K562 (cell line): ENCODE results near the gene PAX5. TPM values are rescaled to one million over a fixed set of nuclear protein-coding genes. Genes with fewer than 3 reads are reported as not detected.

Experiments used
- ARID3B ChIP-seq: fragments of 250-450 bp; sonication (Bioruptor Pico); IDR thresholded peaks from 2 replicates; pipeline ENCODE4 v1.4.0; 2020; ENCODE audit warnings: borderline replicate concordance
- ATF3 ChIP-seq, 2 experiments: fragments of 450-650 bp in 1 of 2; sonication (generic) in 1 of 2; formaldehyde crosslinking in 1 of 2; IDR thresholded peaks in 1 of 2; conservative IDR thresholded peaks in 1 of 2; 2 replicates each; pipeline versions ENCODE4 v1.6.1 to v1.8.1; 2016 to 2023; ENCODE audit warnings: mild to moderate bottlenecking in 2 of 2, moderate library complexity in 2 of 2, inconsistent platforms in 1 of 2, missing genetic modification reagents in 1 of 2
- CBFA2T3 ChIP-seq: fragments of 450-650 bp; IDR thresholded peaks from 2 replicates; pipeline ENCODE4 v1.6.1; 2017
- FOS ChIP-seq: IDR thresholded peaks from 3 replicates; pipeline ENCODE4 v1.6.1; 2011; ENCODE audit not compliant: insufficient read length; ENCODE audit errors: extremely low read depth
- FOSL1 ChIP-seq: fragments of 200-800 bp; sonication (Bioruptor generic); conservative IDR thresholded peaks from 2 replicates; pipeline ENCODE4 v1.6.1; 2016; ENCODE audit warnings: missing genetic modification characterization, missing compliant biosample characterization
- FUS ChIP-seq: fragments of 200-400 bp; formaldehyde crosslinking; optimal IDR thresholded peaks from 2 replicates; pipeline ENCODE3; 2017; ENCODE audit warnings: low read depth, low read length
- HNRNPLL ChIP-seq: fragments of 200-400 bp; formaldehyde crosslinking; IDR thresholded peaks from 2 replicates; pipeline ENCODE4 v1.6.1; 2017; ENCODE audit warnings: low read length, low read depth, mild to moderate bottlenecking; ENCODE audit not compliant: poor library complexity, severe bottlenecking
- JUN ChIP-seq, 2 experiments: sonication (generic) in 1 of 2; formaldehyde crosslinking in 1 of 2; IDR thresholded peaks; 2 replicates each; pipeline versions ENCODE4 v1.6.1 to v1.8.0; 2012 to 2022; ENCODE audit warnings: borderline replicate concordance in 2 of 2, mild to moderate bottlenecking in 2 of 2, improper control_type of control experiment in 1 of 2, low read depth in 1 of 2, low read length in 1 of 2, missing genetic modification reagents in 1 of 2
- KDM1A ChIP-seq, 2 experiments: fragments of 450-650 bp; IDR thresholded peaks; 2 replicates each; pipeline ENCODE4 v1.6.1; 2016; ENCODE audit warnings: mild to moderate bottlenecking in 2 of 2
- MCM7 ChIP-seq, 2 experiments: fragments of 450-650 bp; IDR thresholded peaks; 2 replicates each; pipeline ENCODE4 v1.6.1; 2016 to 2018
- NBN ChIP-seq: fragments of 450-650 bp; IDR thresholded peaks from 2 replicates; pipeline ENCODE4 v1.6.1; 2016; ENCODE audit warnings: low read depth, mild to moderate bottlenecking
- PRMT5 ChIP-seq: sonication (generic); formaldehyde crosslinking; IDR thresholded peaks from 2 replicates; pipeline ENCODE4 v1.5.0; 2020; ENCODE audit warnings: missing genetic modification reagents
- PRPF4 ChIP-seq: fragments of 200-400 bp; formaldehyde crosslinking; IDR thresholded peaks from one replicate; pipeline ENCODE4 v1.6.1; 2017; ENCODE audit warnings: low read length, low read depth, mild to moderate bottlenecking; ENCODE audit not compliant: insufficient read depth, poor library complexity, severe bottlenecking
- SMARCA4 ChIP-seq: fragments of 450-650 bp; IDR thresholded peaks from 2 replicates; pipeline ENCODE4 v1.6.1; 2016
- SMC3 ChIP-seq: conservative IDR thresholded peaks from 2 replicates; pipeline ENCODE4 v1.6.1; 2011; ENCODE audit warnings: low read depth, low read length, improper control_type of control experiment; ENCODE audit not compliant: insufficient read depth
- TAL1 ChIP-seq: fragments of 450-650 bp; IDR thresholded peaks from 2 replicates; pipeline ENCODE4 v1.6.1; 2016; ENCODE audit warnings: mild to moderate bottlenecking
- ZEB2 ChIP-seq: fragments of 450-650 bp; IDR thresholded peaks from 2 replicates; pipeline ENCODE4 v1.6.1; 2016
- ZNF184 ChIP-seq: sonication (generic); formaldehyde crosslinking; IDR thresholded peaks from 2 replicates; pipeline ENCODE4 v1.5.0; 2020; ENCODE audit warnings: missing genetic modification reagents
- ZNF232 ChIP-seq: sonication (generic); formaldehyde crosslinking; IDR thresholded peaks from 2 replicates; pipeline ENCODE4 v1.8.0; 2022; ENCODE audit warnings: mild to moderate bottlenecking, missing genetic modification reagents
- ZNF830 ChIP-seq: fragments of 250-450 bp; sonication (Bioruptor Pico); IDR thresholded peaks from 2 replicates; pipeline ENCODE4 v1.5.0; 2021; ENCODE audit warnings: mild to moderate bottlenecking
- polyA plus RNA-seq, 8 experiments: library from polyadenylated mRNA; depleted of rRNA in 4 of 8; stranded (reverse) in 5 of 8; unstranded in 3 of 8; fragments of >200 nt; fragmentation: Nextera tagmentation in 2 of 8; fragmentation: Illumina TruSeq in 1 of 8; extraction: Ambion mirVana in 2 of 8; extraction: Trizol in 1 of 8; gene quantifications; 2 replicates each; pipeline versions ENCODE4 v1.2.1 to v1.2.3, GENCODE V29; 2011 to 2014; ENCODE audit warnings: inconsistent platforms in 1 of 8, missing spikeins in 1 of 8
- total RNA-seq, 7 experiments: library from RNA; depleted of rRNA in 6 of 7; stranded (reverse); fragments of >200 nt in 6 of 7; fragmentation: Illumina TruSeq in 2 of 7; extraction: Trizol in 2 of 7; gene quantifications; 2 replicates each; pipeline versions ENCODE4 v1.2.1 to v1.2.3, GENCODE V29; 2011 to 2021; ENCODE audit warnings: low replicate concordance in 1 of 7
- TF ChIP-seq, protein P1 (sequence below): fragments of 450-650 bp; formaldehyde crosslinking; IDR thresholded peaks from 2 replicates; pipeline ENCODE4 v1.4.0; 2020; ENCODE audit warnings: mild to moderate bottlenecking, moderate library complexity
- TF ChIP-seq, protein P2 (sequence below): fragments of 450-650 bp; IDR thresholded peaks from 2 replicates; pipeline ENCODE4 v1.7.1; 2018; ENCODE audit warnings: mild to moderate bottlenecking, low read depth; ENCODE audit not compliant: partially characterized antibody

The PAX5 gene
- total and polyA plus RNA-seq, 9 of the 15 experiments (the other 6 are each of a cell fraction or from before 2014, with no cell fraction given), result 0.03 to 0.09 TPM; not detected in 7

- TF ChIP-seq FUS, result no peak
- TF ChIP-seq MCM7 (IDR thresholded peaks at IDR 0.05), result no peak
- TF ChIP-seq FOSL1 (tag), result peak; percentile 91
- no peak for TF ChIP-seq ZEB2
- TF ChIP-seq NBN, result no peak
- TF ChIP-seq PRPF4, result no peak
- TF ChIP-seq JUN (IDR thresholded peaks at IDR 0.05; ENCODE audit: borderline replicate concordance, low read depth, low read length), result peak; percentile 63; the same call in 1 of the 2 replicates
- no peak for TF ChIP-seq JUN (CRISPR knock-in tag; IDR thresholded peaks at IDR 0.05; ENCODE audit: borderline replicate concordance)
- no peak for TF ChIP-seq ZNF232 (CRISPR knock-in tag)
- TF ChIP-seq ZNF184 (CRISPR knock-in tag), result no peak
- peak; percentile 29 for TF ChIP-seq FOS
- TF ChIP-seq CBFA2T3, result peak; percentile 36; the same call in 1 of the 2 replicates
- TF ChIP-seq TAL1, result no peak
- no peak for TF ChIP-seq HNRNPLL
- TF ChIP-seq, protein P1, sequence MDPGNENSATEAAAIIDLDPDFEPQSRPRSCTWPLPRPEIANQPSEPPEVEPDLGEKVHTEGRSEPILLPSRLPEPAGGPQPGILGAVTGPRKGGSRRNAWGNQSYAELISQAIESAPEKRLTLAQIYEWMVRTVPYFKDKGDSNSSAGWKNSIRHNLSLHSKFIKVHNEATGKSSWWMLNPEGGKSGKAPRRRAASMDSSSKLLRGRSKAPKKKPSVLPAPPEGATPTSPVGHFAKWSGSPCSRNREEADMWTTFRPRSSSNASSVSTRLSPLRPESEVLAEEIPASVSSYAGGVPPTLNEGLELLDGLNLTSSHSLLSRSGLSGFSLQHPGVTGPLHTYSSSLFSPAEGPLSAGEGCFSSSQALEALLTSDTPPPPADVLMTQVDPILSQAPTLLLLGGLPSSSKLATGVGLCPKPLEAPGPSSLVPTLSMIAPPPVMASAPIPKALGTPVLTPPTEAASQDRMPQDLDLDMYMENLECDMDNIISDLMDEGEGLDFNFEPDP (CRISPR knock-in tag), result no peak
- no peak for TF ChIP-seq SMC3
- no peak for TF ChIP-seq ZNF830 (CRISPR knock-in tag)
- TF ChIP-seq, protein P2, sequence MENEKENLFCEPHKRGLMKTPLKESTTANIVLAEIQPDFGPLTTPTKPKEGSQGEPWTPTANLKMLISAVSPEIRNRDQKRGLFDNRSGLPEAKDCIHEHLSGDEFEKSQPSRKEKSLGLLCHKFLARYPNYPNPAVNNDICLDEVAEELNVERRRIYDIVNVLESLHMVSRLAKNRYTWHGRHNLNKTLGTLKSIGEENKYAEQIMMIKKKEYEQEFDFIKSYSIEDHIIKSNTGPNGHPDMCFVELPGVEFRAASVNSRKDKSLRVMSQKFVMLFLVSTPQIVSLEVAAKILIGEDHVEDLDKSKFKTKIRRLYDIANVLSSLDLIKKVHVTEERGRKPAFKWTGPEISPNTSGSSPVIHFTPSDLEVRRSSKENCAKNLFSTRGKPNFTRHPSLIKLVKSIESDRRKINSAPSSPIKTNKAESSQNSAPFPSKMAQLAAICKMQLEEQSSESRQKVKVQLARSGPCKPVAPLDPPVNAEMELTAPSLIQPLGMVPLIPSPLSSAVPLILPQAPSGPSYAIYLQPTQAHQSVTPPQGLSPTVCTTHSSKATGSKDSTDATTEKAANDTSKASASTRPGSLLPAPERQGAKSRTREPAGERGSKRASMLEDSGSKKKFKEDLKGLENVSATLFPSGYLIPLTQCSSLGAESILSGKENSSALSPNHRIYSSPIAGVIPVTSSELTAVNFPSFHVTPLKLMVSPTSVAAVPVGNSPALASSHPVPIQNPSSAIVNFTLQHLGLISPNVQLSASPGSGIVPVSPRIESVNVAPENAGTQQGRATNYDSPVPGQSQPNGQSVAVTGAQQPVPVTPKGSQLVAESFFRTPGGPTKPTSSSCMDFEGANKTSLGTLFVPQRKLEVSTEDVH, result no peak
- TF ChIP-seq KDM1A (IDR thresholded peaks at IDR 0.05), result peak; percentile 45 to 47; a peak in 3 of 4 replicates
- TF ChIP-seq SMARCA4, result peak; percentile 44; the same call in 1 of the 2 replicates
- TF ChIP-seq ATF3 (IDR thresholded peaks at IDR 0.05), result peak; percentile 80
- no peak for TF ChIP-seq ATF3 (CRISPR knock-in tag; conservative IDR thresholded peaks at IDR 0.05)
- TF ChIP-seq ARID3B (CRISPR knock-in tag), result no peak
- no peak for TF ChIP-seq PRMT5 (CRISPR knock-in tag)
Measured at GRCh38 chr9:36924071-36924470, 110.0 kb downstream of the PAX5 start (continued).
